Fibroblast of lung (primary cell): ENCODE results near the gene TBPL2. TPM values are rescaled to one million over a fixed set of nuclear protein-coding genes. Genes with fewer than 3 reads are reported as not detected.

Experiments used
- DNase-seq, 2 donors: peaks; one replicate each; pipeline versions ENCODE4 v3.0.0 to v3.0.0-alpha.2; 2010; ENCODE audit warnings: low read depth in 2 of 2
- H2AFZ ChIP-seq: 2 replicates; pipeline ENCODE4 v1.5.1; 2012; ENCODE audit warnings: low read length, control low read depth, inconsistent platforms
- H3K27ac ChIP-seq: 2 replicates; pipeline ENCODE4 v1.5.1; 2011; ENCODE audit warnings: low read length, control low read depth; ENCODE audit not compliant: insufficient read depth
- H3K27me3 ChIP-seq: 2 replicates; pipeline ENCODE4 v1.5.1; 2011; ENCODE audit warnings: mild to moderate bottlenecking, low read length; ENCODE audit not compliant: control insufficient read depth, insufficient read depth
- H3K36me3 ChIP-seq: 2 replicates; pipeline ENCODE4 v1.5.1; 2011; ENCODE audit warnings: low read length; ENCODE audit not compliant: control insufficient read depth, insufficient read depth
- H3K4me1 ChIP-seq: 2 replicates; pipeline ENCODE4 v1.5.1; 2011; ENCODE audit warnings: low read length; ENCODE audit not compliant: control insufficient read depth, insufficient read depth; ENCODE audit errors: extremely low read depth
- H3K4me2 ChIP-seq: 2 replicates; pipeline ENCODE4 v1.5.1; 2011; ENCODE audit warnings: low read length, control low read depth; ENCODE audit not compliant: insufficient read depth; ENCODE audit errors: extremely low read depth
- H3K4me3 ChIP-seq, 4 experiments: fragments of 200-600 bp in 1 of 4; sonication (generic) in 1 of 4; replicated peaks in 1 of 4; 2 replicates each; pipeline ENCODE4 v1.5.1; 2011 to 2016; ENCODE audit warnings: low read length in 4 of 4, low read depth in 3 of 4, mild to moderate bottlenecking in 3 of 4, control low read depth in 2 of 4, inconsistent platforms in 1 of 4, mixed read lengths in 1 of 4; ENCODE audit not compliant: insufficient read depth in 1 of 4; ENCODE audit errors: control extremely low read depth in 1 of 4
- H3K79me2 ChIP-seq: 2 replicates; pipeline ENCODE4 v1.5.1; 2012; ENCODE audit warnings: mild to moderate bottlenecking, low read length, inconsistent platforms; ENCODE audit not compliant: control insufficient read depth, insufficient read depth
- H3K9ac ChIP-seq: 2 replicates; pipeline ENCODE4 v1.5.1; 2011; ENCODE audit warnings: mild to moderate bottlenecking, low read length, control low read depth; ENCODE audit not compliant: insufficient read depth
- H3K9me3 ChIP-seq: 2 replicates; pipeline ENCODE4 v1.5.1; 2012; ENCODE audit warnings: low read depth, low read length; ENCODE audit not compliant: control insufficient read depth, insufficient read depth
- H4K20me1 ChIP-seq: 2 replicates; pipeline ENCODE4 v1.5.1; 2011; ENCODE audit warnings: low read length; ENCODE audit not compliant: control insufficient read depth, insufficient read depth; ENCODE audit errors: extremely low read depth
- CTCF ChIP-seq, 2 donors: IDR thresholded peaks in 1 of 2; conservative IDR thresholded peaks in 1 of 2; 1 replicate in 1 of 2; 2 replicates in 1 of 2; pipeline ENCODE4 v1.5.1; 2011 to 2012; ENCODE audit warnings: low read length in 2 of 2, control low read depth in 1 of 2, inconsistent platforms in 1 of 2, low read depth in 1 of 2, mild to moderate bottlenecking in 1 of 2
- EZH2 ChIP-seq: IDR thresholded peaks from 2 replicates; pipeline ENCODE4 v1.5.1; 2012; ENCODE audit warnings: low read length, control low read depth, mild to moderate bottlenecking; ENCODE audit errors: missing control alignments
- polyA plus RNA-seq, 2 donors: library from polyadenylated mRNA; depleted of rRNA in 1 of 2; stranded (reverse) in 1 of 2; unstranded in 1 of 2; fragments of >200 nt; gene quantifications; 2 replicates each; pipeline ENCODE4 v1.2.1, GENCODE V29; 2011 to 2012; ENCODE audit warnings: missing spikeins in 1 of 2
- total RNA-seq: library from RNA; depleted of rRNA; stranded (reverse); fragments of >200 nt; gene quantifications from 2 replicates; pipeline ENCODE4 v1.2.1, GENCODE V29; 2014

TBPL2 gene
- total and polyA plus RNA-seq, 2 donors (not counting 1 experiment from before 2014, with no cell fraction given) = not detected

GRCh38 chr14:55448141-55448614, 7.8 kb upstream of the TBPL2 start:
- H3K79me2 ChIP-seq = no peaks in the 10 kb centered on the region
- peaks cover 21% of the 10 kb centered on the region for H3K4me1 ChIP-seq
- TF ChIP-seq CTCF (conservative IDR thresholded peaks at IDR 0.05 in 1 of 2, IDR thresholded peaks at IDR 0.05 in 1 of 2; ENCODE audit: low read depth in 1 of 2, low read length in 2 of 2) (no peak), EZH2 (no peak)
- peak; percentile 86 to 97 for DNase-seq
- no peaks in the 10 kb centered on the region for H3K9me3 ChIP-seq
- peak overlapping the region; percentile 63 for H3K27ac ChIP-seq
- no peaks in the 10 kb centered on the region for H3K27me3 ChIP-seq
- H4K20me1 ChIP-seq = no peaks in the 10 kb centered on the region
- no peak overlapping the region for H3K9ac ChIP-seq
- no peak overlapping the region for H3K4me3 ChIP-seq
- H2AFZ ChIP-seq = no peak overlapping the region
- H3K36me3 ChIP-seq = no peaks in the 10 kb centered on the region
- peak overlapping the region; percentile 17 for H3K4me2 ChIP-seq

GRCh38 chr14:55446833-55447232, 6.4 kb upstream of the TBPL2 start:
- no peaks in the 10 kb centered on the region for H3K9me3 ChIP-seq
- H3K9ac ChIP-seq = no peak overlapping the region
- peak overlapping the region in 2 of 4 experiments; percentile 3 to 18 for H3K4me3 ChIP-seq
- H2AFZ ChIP-seq = peak overlapping the region; percentile 50
- no peaks in the 10 kb centered on the region for H3K36me3 ChIP-seq
- TF ChIP-seq EZH2 = no peak
- TF ChIP-seq CTCF (conservative IDR thresholded peaks at IDR 0.05 in 1 of 2, IDR thresholded peaks at IDR 0.05 in 1 of 2; ENCODE audit: low read depth in 1 of 2, low read length in 2 of 2) = no peak
- H3K4me1 ChIP-seq = peaks cover 18% of the 10 kb centered on the region
- H3K79me2 ChIP-seq = no peaks in the 10 kb centered on the region
- DNase-seq = peak; percentile 67 to 91
- no peaks in the 10 kb centered on the region for H3K27me3 ChIP-seq
- peak overlapping the region; percentile 73 for H3K27ac ChIP-seq
- peak overlapping the region; percentile 79 for H3K4me2 ChIP-seq
- H4K20me1 ChIP-seq = no peaks in the 10 kb centered on the region

DNA sequence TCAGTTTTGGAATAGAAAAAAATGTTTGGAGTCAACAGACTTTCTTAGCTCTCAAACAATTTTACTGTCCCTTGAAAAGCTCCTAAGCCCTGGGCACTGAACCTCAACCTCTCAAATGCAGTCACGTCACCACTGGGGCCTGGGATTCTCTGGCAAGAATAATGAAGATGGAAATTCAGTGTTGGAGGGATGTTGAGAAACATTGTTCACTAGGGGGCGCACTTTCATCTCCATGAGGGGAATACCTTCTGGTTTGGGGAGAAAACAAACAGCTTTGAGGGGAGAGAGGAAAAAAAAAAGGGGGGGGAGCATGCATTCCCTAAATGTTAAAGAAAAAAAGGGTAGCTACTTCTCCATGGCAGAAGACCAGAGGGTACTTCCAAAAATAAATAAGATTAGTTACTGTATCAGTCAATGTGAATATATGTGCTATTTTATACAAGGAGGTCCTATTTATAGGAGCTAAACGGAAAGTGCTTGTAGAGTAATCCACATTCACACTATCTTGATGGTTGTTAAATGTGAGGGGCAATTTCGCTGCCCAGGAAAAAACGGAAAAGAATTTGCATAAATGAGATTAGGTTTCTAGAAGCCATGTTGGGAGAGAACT, 5.8 kb upstream of the TBPL2 start:
- Histone ChIP-seq H3K9me3 (no peaks in the 10 kb centered on the region), H2AFZ (peak overlapping the region; percentile 50), H3K9ac (no peak overlapping the region), H3K27ac (peak overlapping the region; percentile 73), H3K79me2 (no peaks in the 10 kb centered on the region), H3K27me3 (no peaks in the 10 kb centered on the region), H3K36me3 (no peaks in the 10 kb centered on the region), H4K20me1 (no peaks in the 10 kb centered on the region), H3K4me2 (peak overlapping the region; percentile 79), H3K4me3 (peak overlapping the region in 1 of 4 experiments; percentile 18), H3K4me1 (peaks cover 14% of the 10 kb centered on the region)
- no peak for TF ChIP-seq EZH2
- peak; percentile 68 to 73 for TF ChIP-seq CTCF (conservative IDR thresholded peaks at IDR 0.05 in 1 of 2, IDR thresholded peaks at IDR 0.05 in 1 of 2; ENCODE audit: low read depth in 1 of 2, low read length in 2 of 2)
- DNase-seq = peak; percentile 74 to 81
